HAP-1 (cell line): ENCODE data around the gene RPL15.
"Not testable (repeated sequence)": the region's sequence is repeated elsewhere in the genome, so short reads cannot be mapped to it uniquely, and the experiment has no call there.

Source experiments
- DNase-seq, 2 experiments: peaks; one replicate each; pipeline ENCODE4 v3.0.0-alpha.2; 2016 to 2020; ENCODE audit warnings: low spot score in 2 of 2
- H3K27me3 ChIP-seq: fragments of 250-450 bp; sonication (Bioruptor Pico); 2 replicates; pipeline ENCODE4 v1.5.1; 2020; ENCODE audit warnings: low read depth, mild to moderate bottlenecking, moderate library complexity
- H3K36me3 ChIP-seq: fragments of 250-450 bp; sonication (Bioruptor Pico); replicated peaks from 2 replicates; pipeline ENCODE4 v1.5.1; 2020; ENCODE audit warnings: mild to moderate bottlenecking
- H3K4me1 ChIP-seq: fragments of 250-450 bp; sonication (Bioruptor Pico); 2 replicates; pipeline ENCODE4 v1.5.1; 2020; ENCODE audit warnings: mild to moderate bottlenecking
- H3K4me3 ChIP-seq: fragments of 250-450 bp; sonication (Bioruptor Pico); 2 replicates; pipeline ENCODE4 v1.5.1; 2020; ENCODE audit warnings: mild to moderate bottlenecking, moderate library complexity
- H3K9me3 ChIP-seq: fragments of 250-450 bp; sonication (Bioruptor Pico); 2 replicates; pipeline ENCODE4 v1.5.1; 2020; ENCODE audit warnings: mild to moderate bottlenecking, moderate library complexity
- in situ Hi-C: fragments of 300-500 bp; cut with MboI; formaldehyde crosslinking; loops from 3 replicates; pipeline ENCODE4 v1.14.3; 2020; ENCODE audit warnings: low sequenced_read_pairs, inconsistent platforms, mixed read lengths

Gene RPL15

GRCh38 chr3:23879485-23879884 is 37.4 kb upstream of the RPL15 start:
- DNase-seq = no peak
- Histone ChIP-seq H3K9me3 (no peaks in the 10 kb centered on the region), H3K4me1 (no peaks in the 10 kb centered on the region; the same call in 1 of the 2 replicates), H3K27me3 (peaks cover 3% of the 10 kb centered on the region; the same call in 1 of the 2 replicates), H3K4me3 (no peak overlapping the region), H3K36me3 (peaks cover 18% of the 10 kb centered on the region)
- in situ Hi-C loops = no loop called here

DNA sequence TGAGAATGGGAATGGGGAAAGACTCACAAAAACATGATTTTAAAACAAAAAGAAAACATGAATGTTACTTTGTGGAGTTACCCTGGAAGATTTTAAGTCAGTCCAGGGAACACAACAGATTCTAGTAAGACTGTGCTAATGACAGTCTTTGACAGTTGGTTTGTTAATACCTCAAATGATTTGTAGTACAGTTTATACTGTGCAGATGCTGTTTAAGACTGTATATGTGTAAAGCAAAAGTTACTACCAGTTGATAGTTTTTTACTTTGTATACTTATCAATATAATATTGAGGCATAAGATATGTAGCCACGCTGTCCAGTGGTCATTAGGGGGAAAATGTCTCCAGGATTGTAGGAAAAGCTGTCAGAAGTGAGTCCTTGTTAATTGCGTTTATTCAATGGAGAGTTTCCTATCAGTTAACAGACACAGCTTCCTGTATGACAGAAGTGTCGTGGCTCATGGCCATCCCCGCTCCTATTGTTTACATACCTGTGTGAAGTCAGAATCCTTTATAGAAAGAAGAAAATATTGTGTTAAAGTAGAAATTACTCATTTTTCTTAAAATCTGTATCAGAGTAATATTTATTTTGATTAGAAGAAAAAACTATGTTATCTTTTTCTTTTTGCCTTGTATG is 36.1 kb upstream of the RPL15 start:
- in situ Hi-C loops = no loop called here
- H3K4me1 ChIP-seq = no peaks in the 10 kb centered on the region; the same call in 1 of the 2 replicates

DNA sequence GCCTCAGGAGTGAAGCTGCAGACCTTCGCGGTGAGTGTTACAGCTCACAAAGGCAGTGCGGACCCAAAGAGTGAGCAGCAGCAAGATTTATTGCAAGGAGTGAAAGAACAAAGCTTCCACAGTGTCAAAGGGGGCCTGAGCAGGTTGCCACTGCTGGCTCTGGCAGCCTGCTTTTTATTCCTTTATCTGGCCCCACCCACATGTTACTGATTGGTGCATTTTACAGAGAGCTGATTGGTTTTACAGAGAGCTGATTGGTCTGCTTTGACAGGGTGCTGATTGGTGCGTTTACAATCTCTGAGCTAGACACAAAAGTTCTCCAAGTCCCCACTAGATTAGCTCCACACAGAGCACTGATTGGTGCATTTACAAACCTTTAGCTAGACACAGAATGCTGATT is 34.9 kb upstream of the RPL15 start:
- H3K36me3 ChIP-seq = peaks cover 22% of the 10 kb centered on the region
- H3K9me3 ChIP-seq, in situ Hi-C loops, H3K4me3 ChIP-seq, H3K27me3 ChIP-seq, H3K4me1 ChIP-seq, DNase-seq: not testable (repeated sequence)

More for the DNA sequence above, 36.1 kb upstream of the RPL15 start:
- Histone ChIP-seq H3K4me3 (no peak overlapping the region), H3K27me3 (peaks cover 3% of the 10 kb centered on the region; the same call in 1 of the 2 replicates), H3K9me3 (no peaks in the 10 kb centered on the region), H3K36me3 (peaks cover 18% of the 10 kb centered on the region)
- DNase-seq = no peak

DNA sequence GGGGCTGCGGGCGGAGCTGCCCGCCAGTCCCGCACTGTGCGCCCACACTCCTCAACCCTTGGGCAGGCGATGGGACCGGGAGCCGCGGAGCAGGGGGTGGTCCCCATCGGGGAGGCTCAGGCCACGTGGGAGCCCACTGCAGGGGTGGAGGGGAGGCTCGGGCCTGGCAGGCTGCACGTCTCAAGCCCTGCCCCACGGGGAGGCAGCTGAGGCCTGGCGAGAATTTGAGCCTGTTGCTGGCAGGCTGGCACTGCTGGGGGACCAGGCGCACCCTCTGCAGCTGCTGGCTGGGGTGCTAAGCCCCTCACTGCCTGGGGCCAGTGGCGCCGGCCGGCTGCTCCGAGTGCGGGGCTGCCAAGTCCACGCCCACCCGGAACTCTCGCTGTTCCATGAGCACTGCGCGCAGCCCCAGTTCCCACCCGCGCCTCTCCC is 34.4 kb upstream of the RPL15 start:
- H3K9me3 ChIP-seq = no peaks in the 10 kb centered on the region
- H3K4me3 ChIP-seq = no peak overlapping the region
- no peak for DNase-seq
- in situ Hi-C loops = no loop called here
- peaks cover 9% of the 10 kb centered on the region for H3K4me1 ChIP-seq
- H3K27me3 ChIP-seq = peaks cover 3% of the 10 kb centered on the region; the same call in 1 of the 2 replicates
- H3K36me3 ChIP-seq = peaks cover 24% of the 10 kb centered on the region

DNA sequence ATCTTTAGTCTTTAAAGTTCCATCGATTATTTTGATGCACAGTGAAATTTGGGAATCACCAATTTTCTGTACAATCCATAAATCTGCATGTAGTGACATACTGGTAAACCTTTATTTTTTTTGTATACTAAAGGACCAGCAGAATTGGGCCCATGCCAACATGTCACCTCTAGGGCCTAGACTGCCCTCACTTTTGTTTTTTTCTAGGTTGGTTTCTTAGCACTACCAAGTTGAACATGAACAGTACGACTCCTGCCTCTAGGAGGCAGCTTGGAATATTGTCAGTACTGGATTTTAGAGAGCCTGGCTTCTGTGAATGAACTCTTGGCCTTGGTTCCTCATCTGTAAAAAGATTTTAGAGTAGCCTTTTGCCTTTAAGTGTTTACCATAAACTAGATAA is 32.5 kb upstream of the RPL15 start:
- in situ Hi-C loops = no loop called here
- Histone ChIP-seq H3K9me3 (no peaks in the 10 kb centered on the region), H3K36me3 (peaks cover 27% of the 10 kb centered on the region), H3K4me1 (peaks cover 11% of the 10 kb centered on the region), H3K27me3 (peaks cover 3% of the 10 kb centered on the region; the same call in 1 of the 2 replicates), H3K4me3 (no peak overlapping the region)
- DNase-seq = no peak

DNA sequence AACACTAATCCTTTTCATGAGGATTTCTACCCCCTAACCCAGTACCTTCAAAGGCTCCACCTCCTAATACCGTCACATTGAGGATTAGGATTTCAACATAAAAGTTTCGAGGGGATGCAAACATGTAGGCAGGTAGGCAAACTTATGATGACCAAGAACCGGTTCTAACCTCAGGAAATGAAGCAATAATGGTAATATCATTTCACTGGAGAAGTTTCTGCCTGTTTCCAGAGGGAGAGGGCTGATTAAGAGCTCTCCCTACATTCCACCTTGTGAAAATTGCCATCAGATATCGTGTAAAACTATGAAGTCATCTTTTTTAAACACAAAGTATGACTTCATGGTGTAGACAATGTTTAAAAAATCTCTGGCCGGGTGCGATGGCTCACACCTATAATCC is 31.7 kb upstream of the RPL15 start:
- H3K4me3 ChIP-seq = no peak overlapping the region
- H3K36me3 ChIP-seq = peaks cover 30% of the 10 kb centered on the region
- in situ Hi-C loops = no loop called here
- peaks cover 11% of the 10 kb centered on the region for H3K4me1 ChIP-seq
- no peak for DNase-seq
- H3K9me3 ChIP-seq = no peaks in the 10 kb centered on the region
- peaks cover 3% of the 10 kb centered on the region; the same call in 1 of the 2 replicates for H3K27me3 ChIP-seq

GRCh38 chr3:23886311-23886710 is 30.6 kb upstream of the RPL15 start:
- no peak for DNase-seq
- H3K4me1 ChIP-seq = peaks cover 11% of the 10 kb centered on the region
- no peaks in the 10 kb centered on the region for H3K27me3 ChIP-seq
- no peak overlapping the region for H3K4me3 ChIP-seq
- peaks cover 36% of the 10 kb centered on the region for H3K36me3 ChIP-seq
- in situ Hi-C loops = no loop called here
- H3K9me3 ChIP-seq = no peaks in the 10 kb centered on the region

- in situ Hi-C loops = no loop called here
- no peaks in the 10 kb centered on the region for H3K9me3 ChIP-seq
- H3K27me3 ChIP-seq = no peaks in the 10 kb centered on the region
- peaks cover 42% of the 10 kb centered on the region for H3K36me3 ChIP-seq
- peaks cover 16% of the 10 kb centered on the region for H3K4me1 ChIP-seq
- peak in 1 of 2 experiments; percentile 22 for DNase-seq
- no peak overlapping the region for H3K4me3 ChIP-seq
Measured at GRCh38 chr3:23888617-23889228, 28.2 kb upstream of the RPL15 start.

DNA sequence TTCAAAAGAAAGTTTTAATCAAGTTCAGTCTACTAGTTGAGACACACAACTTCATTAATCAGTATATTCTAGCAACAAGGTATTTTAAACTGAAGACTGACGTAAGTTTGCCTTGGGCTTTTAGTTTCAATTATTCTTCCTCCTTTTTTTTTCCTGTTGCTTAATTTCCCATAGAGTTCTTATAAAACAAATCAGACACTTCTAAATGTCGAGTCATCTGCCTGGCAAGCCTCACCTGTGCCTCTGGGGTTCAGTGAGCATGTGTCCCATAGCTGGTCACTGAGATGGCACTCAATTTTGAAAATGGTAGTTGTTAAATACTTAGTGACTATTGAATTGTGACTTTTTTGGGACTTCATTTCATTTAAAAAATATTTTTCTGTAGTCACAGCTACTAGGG is 27.5 kb upstream of the RPL15 start:
- peaks cover 16% of the 10 kb centered on the region for H3K4me1 ChIP-seq
- H3K27me3 ChIP-seq = no peaks in the 10 kb centered on the region
- no peak overlapping the region for H3K4me3 ChIP-seq
- H3K9me3 ChIP-seq = no peaks in the 10 kb centered on the region
- peaks cover 47% of the 10 kb centered on the region for H3K36me3 ChIP-seq
- no peak for DNase-seq
- in situ Hi-C loops = no loop called here

DNA sequence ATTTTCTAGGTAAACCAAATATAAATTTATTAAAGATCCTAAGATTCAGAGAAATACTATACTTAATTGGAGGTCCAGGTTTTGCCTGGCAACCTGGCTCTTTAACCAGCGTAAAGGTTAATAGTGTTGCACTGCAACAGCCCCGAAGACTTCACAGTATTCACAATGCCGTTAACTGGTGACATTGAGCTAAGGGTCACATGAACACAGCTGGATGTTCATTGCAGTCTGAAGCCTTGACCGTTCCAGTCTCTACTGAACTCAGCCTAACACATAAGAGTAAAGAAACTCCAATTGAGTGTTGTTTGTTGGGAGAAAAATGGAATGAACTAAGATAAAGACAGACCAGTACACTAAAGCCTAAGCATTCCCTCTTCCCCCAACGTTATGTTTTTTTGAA is 27.0 kb upstream of the RPL15 start:
- Histone ChIP-seq H3K4me1 (peaks cover 16% of the 10 kb centered on the region), H3K9me3 (no peaks in the 10 kb centered on the region), H3K4me3 (no peak overlapping the region), H3K27me3 (no peaks in the 10 kb centered on the region), H3K36me3 (peaks cover 47% of the 10 kb centered on the region)
- no peak for DNase-seq
- in situ Hi-C loops = no loop called here

DNA sequence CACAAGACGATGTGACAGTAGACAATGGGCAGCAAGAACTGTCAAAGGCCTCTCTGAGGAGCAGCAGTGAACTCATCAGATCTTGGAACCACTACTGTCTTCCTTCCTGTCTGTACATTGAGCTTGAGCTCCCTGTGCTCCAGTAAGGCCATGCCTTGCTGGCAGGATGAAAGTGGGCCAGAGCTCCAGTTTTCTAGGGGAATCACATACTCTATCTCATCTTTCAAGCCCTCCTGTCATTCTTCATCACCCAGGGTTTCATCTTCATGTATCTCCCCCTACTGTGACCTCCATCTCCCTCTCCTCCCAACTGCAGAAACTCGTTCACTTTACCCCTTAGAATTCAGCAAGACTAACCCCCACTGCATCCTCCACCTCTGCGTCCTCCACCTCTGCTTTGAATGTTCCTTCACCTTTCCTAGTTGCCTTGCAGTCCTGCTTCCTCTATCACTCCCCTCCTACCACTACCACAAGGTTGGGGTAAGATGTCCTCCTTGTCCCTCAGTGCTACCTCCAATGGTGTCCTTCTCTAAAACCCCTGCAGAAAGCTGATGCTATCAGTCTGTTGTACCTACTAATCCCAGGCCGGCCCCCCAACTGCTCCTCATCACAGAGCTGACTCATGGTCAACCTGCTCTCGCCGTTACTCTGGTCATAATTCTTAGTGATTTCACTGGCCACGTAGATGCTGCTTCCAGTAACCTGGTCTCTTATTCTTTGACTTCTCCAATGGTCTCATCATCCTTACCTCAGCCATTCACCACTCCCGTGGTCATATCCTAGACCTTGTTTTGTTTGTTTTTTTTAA is 22.5 kb upstream of the RPL15 start:
- no peak overlapping the region for H3K4me3 ChIP-seq
- no peak for DNase-seq
- H3K4me1 ChIP-seq = peaks cover 5% of the 10 kb centered on the region; the same call in 1 of the 2 replicates
- no peaks in the 10 kb centered on the region for H3K9me3 ChIP-seq
- in situ Hi-C loops = no loop called here
- H3K36me3 ChIP-seq = peaks cover 48% of the 10 kb centered on the region
- no peaks in the 10 kb centered on the region for H3K27me3 ChIP-seq

DNA sequence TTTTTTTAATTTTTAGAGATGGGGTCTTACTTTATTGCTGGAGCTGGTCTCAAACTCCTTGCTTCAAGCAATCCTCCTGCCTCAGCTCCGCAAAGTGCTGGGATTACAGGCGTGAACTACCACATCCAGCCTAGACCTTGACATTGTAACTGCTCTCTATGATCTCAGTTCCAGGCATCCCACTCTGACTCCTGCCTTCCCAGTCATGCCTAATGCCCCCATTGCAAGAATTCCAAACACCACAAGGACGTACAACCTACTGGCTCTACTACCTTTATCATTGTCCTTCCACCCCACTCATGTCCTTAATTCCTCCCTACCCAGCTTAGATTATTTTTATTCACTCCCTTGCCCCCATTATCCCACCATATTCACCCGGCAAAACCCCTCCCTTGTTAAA is 21.8 kb upstream of the RPL15 start:
- no peaks in the 10 kb centered on the region for H3K9me3 ChIP-seq
- no peak overlapping the region for H3K4me3 ChIP-seq
- no peak for DNase-seq
- peaks cover 5% of the 10 kb centered on the region; the same call in 1 of the 2 replicates for H3K4me1 ChIP-seq
- no peaks in the 10 kb centered on the region for H3K27me3 ChIP-seq
- H3K36me3 ChIP-seq = peaks cover 50% of the 10 kb centered on the region
- in situ Hi-C loops = no loop called here

- Histone ChIP-seq H3K27me3 (no peaks in the 10 kb centered on the region), H3K36me3 (peaks cover 29% of the 10 kb centered on the region), H3K4me3 (no peak overlapping the region), H3K9me3 (no peaks in the 10 kb centered on the region), H3K4me1 (no peaks in the 10 kb centered on the region)
- no peak for DNase-seq
- in situ Hi-C loops = no loop called here
Measured at GRCh38 chr3:23900744-23901143, 16.2 kb upstream of the RPL15 start.

DNA sequence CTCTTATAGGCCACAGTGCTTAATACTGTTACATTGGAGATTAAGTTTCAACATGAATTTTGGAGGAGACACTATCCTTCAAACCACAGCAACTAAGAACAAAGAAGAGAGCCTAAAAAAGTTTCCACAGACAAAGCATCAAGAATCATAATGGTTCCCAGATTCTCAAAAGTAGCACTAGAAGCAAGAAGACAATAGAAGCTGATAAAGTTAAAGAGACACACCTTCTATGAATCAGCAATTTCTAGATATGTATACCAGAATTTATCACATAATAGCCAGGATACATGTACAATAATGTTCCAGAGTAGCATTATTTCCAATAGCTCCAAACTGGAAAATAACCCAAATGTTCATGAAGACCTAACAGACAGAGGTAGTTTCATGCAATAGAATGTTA is 12.4 kb upstream of the RPL15 start:
- no peak for DNase-seq
- Histone ChIP-seq H3K4me1 (no peaks in the 10 kb centered on the region), H3K4me3 (no peak overlapping the region), H3K27me3 (no peaks in the 10 kb centered on the region), H3K36me3 (peaks cover 24% of the 10 kb centered on the region), H3K9me3 (no peaks in the 10 kb centered on the region)
- in situ Hi-C loops = no loop called here
